ENCODE measurements around the gene STIM1.

DNA sequence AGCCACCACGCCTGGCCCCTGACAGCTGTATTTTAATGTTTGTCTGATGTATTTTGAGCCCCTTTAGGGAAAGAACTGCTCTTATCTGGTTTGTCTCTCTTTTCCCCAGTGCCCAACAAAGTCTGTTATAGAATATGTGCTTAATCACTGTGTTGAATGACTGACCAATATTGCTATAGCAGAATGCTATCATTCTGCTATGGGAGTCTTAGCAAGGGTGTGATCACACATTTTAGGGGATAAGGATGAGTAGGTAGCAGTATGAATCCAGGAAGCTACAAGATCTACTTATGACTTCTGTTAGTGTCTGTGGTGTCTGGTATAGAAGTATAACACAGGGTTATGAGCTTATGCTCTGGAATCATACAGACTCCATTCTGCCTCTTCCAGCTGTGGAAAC is 121.6 kb downstream of the STIM1 start:
- TF ChIP-seq, protein P1, sequence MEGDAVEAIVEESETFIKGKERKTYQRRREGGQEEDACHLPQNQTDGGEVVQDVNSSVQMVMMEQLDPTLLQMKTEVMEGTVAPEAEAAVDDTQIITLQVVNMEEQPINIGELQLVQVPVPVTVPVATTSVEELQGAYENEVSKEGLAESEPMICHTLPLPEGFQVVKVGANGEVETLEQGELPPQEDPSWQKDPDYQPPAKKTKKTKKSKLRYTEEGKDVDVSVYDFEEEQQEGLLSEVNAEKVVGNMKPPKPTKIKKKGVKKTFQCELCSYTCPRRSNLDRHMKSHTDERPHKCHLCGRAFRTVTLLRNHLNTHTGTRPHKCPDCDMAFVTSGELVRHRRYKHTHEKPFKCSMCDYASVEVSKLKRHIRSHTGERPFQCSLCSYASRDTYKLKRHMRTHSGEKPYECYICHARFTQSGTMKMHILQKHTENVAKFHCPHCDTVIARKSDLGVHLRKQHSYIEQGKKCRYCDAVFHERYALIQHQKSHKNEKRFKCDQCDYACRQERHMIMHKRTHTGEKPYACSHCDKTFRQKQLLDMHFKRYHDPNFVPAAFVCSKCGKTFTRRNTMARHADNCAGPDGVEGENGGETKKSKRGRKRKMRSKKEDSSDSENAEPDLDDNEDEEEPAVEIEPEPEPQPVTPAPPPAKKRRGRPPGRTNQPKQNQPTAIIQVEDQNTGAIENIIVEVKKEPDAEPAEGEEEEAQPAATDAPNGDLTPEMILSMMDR (IDR thresholded peaks at IDR 0.05): no peak
- TF ChIP-seq POLR2A (IDR thresholded peaks at IDR 0.05) (no peak), POLR2AphosphoS5 (IDR thresholded peaks at IDR 0.05) (no peak), EP300 (IDR thresholded peaks at IDR 0.05) (no peak)

Data from sigmoid colon (tissue), 4 donors.